ENCODE data around the gene MYEOV.

MYEOV gene

DNA sequence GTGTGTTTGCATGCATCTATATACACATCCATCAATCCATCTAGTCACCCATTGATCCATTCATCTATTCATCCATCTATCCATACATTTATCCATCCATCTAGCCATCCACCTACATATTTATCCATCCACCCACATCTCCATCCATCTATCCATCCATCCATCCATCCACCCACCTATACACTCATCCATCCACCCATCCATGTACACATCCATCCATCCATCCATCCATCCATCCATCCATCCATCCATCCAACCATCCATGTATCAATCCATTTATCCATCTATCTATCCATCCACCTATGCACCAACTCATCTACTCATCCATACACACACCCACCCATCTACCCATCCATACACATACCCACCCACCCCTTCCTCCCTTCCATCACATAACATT, 18.8 kb upstream of the MYEOV start:
- no peak overlapping the region for H3K4me3 ChIP-seq (ENCODE audit: low read depth, low read length)
- in situ Hi-C loops (cut with HindIII; ENCODE audit: low sequenced_read_pairs) = no loop called here
- no peak for DNase-seq (ENCODE audit: low read depth, low spot score)
- TF ChIP-seq, protein P1, sequence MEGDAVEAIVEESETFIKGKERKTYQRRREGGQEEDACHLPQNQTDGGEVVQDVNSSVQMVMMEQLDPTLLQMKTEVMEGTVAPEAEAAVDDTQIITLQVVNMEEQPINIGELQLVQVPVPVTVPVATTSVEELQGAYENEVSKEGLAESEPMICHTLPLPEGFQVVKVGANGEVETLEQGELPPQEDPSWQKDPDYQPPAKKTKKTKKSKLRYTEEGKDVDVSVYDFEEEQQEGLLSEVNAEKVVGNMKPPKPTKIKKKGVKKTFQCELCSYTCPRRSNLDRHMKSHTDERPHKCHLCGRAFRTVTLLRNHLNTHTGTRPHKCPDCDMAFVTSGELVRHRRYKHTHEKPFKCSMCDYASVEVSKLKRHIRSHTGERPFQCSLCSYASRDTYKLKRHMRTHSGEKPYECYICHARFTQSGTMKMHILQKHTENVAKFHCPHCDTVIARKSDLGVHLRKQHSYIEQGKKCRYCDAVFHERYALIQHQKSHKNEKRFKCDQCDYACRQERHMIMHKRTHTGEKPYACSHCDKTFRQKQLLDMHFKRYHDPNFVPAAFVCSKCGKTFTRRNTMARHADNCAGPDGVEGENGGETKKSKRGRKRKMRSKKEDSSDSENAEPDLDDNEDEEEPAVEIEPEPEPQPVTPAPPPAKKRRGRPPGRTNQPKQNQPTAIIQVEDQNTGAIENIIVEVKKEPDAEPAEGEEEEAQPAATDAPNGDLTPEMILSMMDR (IDR thresholded peaks at IDR 0.05; ENCODE audit: low read depth, low read length) = no peak

DNA sequence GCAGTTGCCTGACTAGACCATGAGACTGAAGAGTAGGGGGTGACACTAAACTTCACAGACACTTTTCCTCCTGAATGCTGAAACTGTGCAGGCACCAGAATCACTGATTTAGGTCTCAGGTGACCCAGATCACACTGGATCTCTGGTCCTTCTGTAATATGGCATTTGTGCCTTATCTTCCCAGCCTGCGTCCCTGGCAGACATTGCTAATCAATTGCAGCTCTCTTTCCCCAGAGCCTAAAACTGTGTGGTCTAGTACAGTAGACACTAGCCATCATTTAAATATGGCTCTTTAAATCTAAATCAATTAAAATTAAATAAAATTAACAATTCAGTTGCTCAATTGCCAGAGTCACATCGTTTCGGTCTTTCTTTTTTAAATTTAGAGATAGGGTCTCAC, 17.8 kb upstream of the MYEOV start:
- DNase-seq (ENCODE audit: low read depth, low spot score) = no peak
- in situ Hi-C loops (cut with HindIII; ENCODE audit: low sequenced_read_pairs) = no loop called here
- TF ChIP-seq, protein P1 (IDR thresholded peaks at IDR 0.05; ENCODE audit: low read depth, low read length) = no peak
- H3K4me3 ChIP-seq (ENCODE audit: low read depth, low read length) = no peak overlapping the region

DNA sequence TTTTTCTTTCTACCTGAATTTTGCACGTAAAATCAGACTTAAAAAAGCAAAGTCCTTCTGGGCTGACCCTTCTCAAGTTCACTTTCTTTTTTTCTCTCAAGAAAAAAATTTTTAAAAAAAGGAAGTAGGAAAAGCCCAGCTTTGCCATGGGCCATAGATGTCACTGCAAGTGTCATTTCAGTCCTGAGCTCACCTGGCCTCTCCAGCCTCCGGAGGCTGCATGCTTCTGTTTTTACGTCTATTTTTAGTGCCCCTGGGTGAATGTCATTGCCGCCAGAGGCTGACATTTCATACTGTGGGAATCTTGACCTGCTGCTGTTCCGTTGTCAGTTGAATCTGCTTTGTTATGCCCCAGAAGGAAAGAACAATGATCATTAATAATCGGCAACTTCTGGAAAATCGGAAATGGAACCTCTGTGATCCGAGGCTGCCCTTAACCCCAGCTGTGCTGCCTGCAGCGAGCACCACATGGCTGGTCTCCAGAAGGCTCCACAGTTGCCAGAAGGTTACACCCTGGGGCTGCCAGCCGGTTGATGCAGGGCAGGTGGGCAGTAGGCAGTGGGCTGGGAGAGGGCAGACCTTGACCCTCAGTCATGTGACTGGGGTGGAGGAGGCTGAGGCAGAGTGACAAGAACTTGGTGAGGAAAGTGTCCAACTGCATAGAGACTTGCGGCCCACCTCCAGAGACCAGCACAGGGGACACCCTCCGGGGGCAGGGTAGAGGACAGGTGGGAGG, 16.7 kb upstream of the MYEOV start:
- in situ Hi-C loops (cut with HindIII; ENCODE audit: low sequenced_read_pairs) = no loop called here
- no peak for DNase-seq (ENCODE audit: low read depth, low spot score)
- TF ChIP-seq, protein P1 (IDR thresholded peaks at IDR 0.05; ENCODE audit: low read depth, low read length) = no peak
- no peak overlapping the region for H3K4me3 ChIP-seq (ENCODE audit: low read depth, low read length)

DNA sequence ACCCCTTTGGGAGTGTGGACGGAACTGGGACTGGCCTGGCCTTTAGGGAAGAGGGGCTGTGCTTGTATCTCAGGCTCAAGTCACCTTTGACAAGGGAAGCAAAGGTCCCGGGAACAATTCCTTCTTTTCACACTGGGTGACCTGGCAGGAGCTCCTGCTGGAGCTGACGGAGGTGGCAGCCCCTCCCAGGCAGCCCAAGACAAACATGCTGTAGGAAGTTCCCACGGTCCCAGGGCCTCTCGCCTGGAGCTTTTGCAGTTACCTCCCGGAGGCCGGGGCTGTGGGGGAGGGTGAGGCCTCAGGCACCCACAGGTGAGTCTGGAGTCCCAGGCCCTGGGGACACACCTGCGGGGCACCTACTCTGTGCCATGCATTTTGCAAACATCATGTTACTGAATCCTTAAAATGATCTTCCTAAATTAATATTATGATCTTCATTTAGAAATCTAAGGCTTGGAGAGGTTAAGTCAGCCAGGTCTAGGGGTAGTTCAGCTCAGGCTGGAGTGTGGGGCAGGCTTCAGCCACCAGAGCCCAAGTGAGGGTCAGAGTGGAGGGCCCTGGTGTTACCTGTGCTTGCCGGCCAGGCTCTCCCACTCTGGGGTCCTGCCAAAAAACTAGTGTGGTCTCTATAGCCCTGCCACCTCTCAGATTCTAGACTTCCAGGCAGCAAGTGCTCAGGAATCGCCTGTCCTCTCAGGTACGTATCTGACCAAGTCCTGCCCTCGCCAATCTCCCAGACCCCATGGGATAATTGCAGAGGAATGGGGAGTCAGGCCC, 15.7 kb upstream of the MYEOV start:
- DNase-seq (ENCODE audit: low read depth, low spot score) = peak; percentile 14
- in situ Hi-C loops (cut with HindIII; ENCODE audit: low sequenced_read_pairs) = no loop called here
- TF ChIP-seq, protein P1 (IDR thresholded peaks at IDR 0.05; ENCODE audit: low read depth, low read length) = no peak

DNA sequence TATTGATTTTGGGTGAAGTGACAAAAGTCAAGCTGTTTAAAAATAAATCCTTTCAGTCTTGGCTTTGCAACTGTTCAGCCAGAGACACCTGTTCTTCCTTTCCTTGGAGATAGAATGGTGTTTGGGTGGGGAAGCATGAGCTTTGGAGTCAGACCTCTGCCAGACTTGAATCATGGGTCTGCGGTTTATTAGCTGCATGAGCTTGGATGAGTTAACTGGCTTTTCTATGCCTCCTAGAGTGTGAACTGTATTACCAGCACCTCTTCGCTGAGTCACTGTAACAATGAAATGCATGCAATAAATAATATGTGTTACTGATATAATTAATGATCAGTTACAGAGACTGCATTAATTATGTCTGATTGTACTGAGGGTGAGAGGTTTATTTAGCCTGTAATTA, 13.5 kb upstream of the MYEOV start:
- TF ChIP-seq, protein P1 (IDR thresholded peaks at IDR 0.05; ENCODE audit: low read depth, low read length) = no peak
- peak; percentile 86 for DNase-seq (ENCODE audit: low read depth, low spot score)
- in situ Hi-C loops (cut with HindIII; ENCODE audit: low sequenced_read_pairs) = no loop called here
- no peak overlapping the region for H3K4me3 ChIP-seq (ENCODE audit: low read depth, low read length)

More for the DNA sequence above, 15.7 kb upstream of the MYEOV start:
- no peak overlapping the region for H3K4me3 ChIP-seq (ENCODE audit: low read depth, low read length)

DNA sequence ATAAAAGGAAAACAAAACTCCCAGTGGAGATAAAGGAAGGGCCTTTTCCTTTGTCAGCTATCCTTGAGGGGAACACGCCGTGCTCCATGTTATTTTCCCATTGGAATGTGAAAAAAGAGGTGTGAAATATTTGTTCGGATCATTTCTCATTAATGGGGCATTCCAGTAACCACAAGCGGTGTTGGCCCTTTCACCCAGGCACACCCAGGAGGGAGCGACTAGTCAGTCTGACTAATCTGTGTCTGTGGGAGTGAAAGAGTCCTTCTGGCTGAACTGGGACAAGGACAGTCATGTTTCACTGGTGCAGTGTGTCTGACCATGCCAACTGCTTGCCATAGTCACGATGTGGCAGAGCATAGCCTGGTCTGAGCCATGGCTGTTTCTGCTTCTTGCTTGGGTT, 13.0 kb upstream of the MYEOV start:
- in situ Hi-C loops (cut with HindIII; ENCODE audit: low sequenced_read_pairs) = no loop called here
- no peak overlapping the region for H3K4me3 ChIP-seq (ENCODE audit: low read depth, low read length)
- peak; percentile 83 for DNase-seq (ENCODE audit: low read depth, low spot score)
- TF ChIP-seq, protein P1 (IDR thresholded peaks at IDR 0.05; ENCODE audit: low read depth, low read length) = no peak
